B cell (primary cell): ENCODE measurements around the gene MCCD1. TPM values are rescaled to one million over a fixed set of nuclear protein-coding genes. Genes with fewer than 3 reads are reported as not detected.

Experiments used
- ATAC-seq: fragments of 200-7000 bp; cut with Tn5 transposase; one replicate; pipeline ENCODE4 v1.10.0; 2021; ENCODE audit warnings: low read depth, mild to moderate bottlenecking, moderate number of reproducible peaks, moderate library complexity
- CTCF ChIA-PET: fragments of 350-600 bp; sonication (Branson Sonifier 250); formaldehyde crosslinking; loops from one replicate; lab custom pipeline; 2021; ENCODE audit warnings: antibody characterized with exemption, inconsistent platforms; lab: Charles Lee
- POLR2A ChIA-PET: fragments of 350-600 bp; sonication (Branson Sonifier 250); formaldehyde crosslinking; loops from one replicate; lab custom pipeline; 2021; ENCODE audit warnings: antibody characterized with exemption; lab: Charles Lee
- DNase-seq: peaks from one replicate; pipeline ENCODE4 v3.0.0; 2013
- H2AFZ ChIP-seq: 2 replicates; pipeline ENCODE4 v1.6.1; 2012; ENCODE audit warnings: mild to moderate bottlenecking, low read depth, low read length; ENCODE audit not compliant: insufficient read depth, poor library complexity, severe bottlenecking
- H3K27ac ChIP-seq, 2 donors: 1 replicate in 1 of 2; 2 replicates in 1 of 2; pipeline ENCODE4 v1.5.1; 2012 to 2013; ENCODE audit warnings: low read length in 2 of 2, mild to moderate bottlenecking in 2 of 2, moderate library complexity in 1 of 2
- H3K27me3 ChIP-seq, 4 experiments: fragments of 200-600 bp in 1 of 4; sonication (generic) in 1 of 4; replicated peaks in 1 of 4; 1 replicate in 2 of 4; 2 replicates in 2 of 4; pipeline versions ENCODE4 v1.6.1 to v1.7.0; 2013 to 2016; ENCODE audit warnings: low read length in 3 of 4, mild to moderate bottlenecking in 2 of 4, mixed read lengths in 1 of 4, moderate library complexity in 1 of 4; ENCODE audit not compliant: insufficient read depth in 4 of 4, control insufficient read depth in 3 of 4; ENCODE audit errors: control extremely low read depth in 1 of 4
- H3K36me3 ChIP-seq, 2 experiments: replicated peaks in 1 of 2; 1 replicate in 1 of 2; 2 replicates in 1 of 2; pipeline versions ENCODE4 v1.6.1 to v1.7.1; 2013; ENCODE audit warnings: low read length in 1 of 2; ENCODE audit not compliant: insufficient read depth in 2 of 2, control insufficient read depth in 1 of 2; ENCODE audit errors: control extremely low read depth in 1 of 2, extremely low read depth in 1 of 2
- H3K4me1 ChIP-seq, 2 donors: fragments of 200-600 bp in 1 of 2; sonication (generic) in 1 of 2; 1 replicate in 1 of 2; 2 replicates in 1 of 2; pipeline versions ENCODE4 v1.5.1 to v1.6.1; 2013 to 2017; ENCODE audit warnings: low read length in 2 of 2; ENCODE audit not compliant: control insufficient read depth in 2 of 2, insufficient read depth in 2 of 2
- H3K4me2 ChIP-seq: replicated peaks from 2 replicates; pipeline ENCODE3; 2012; ENCODE audit warnings: mild to moderate bottlenecking, low read depth, low read length; ENCODE audit not compliant: poor library complexity, severe bottlenecking
- H3K4me3 ChIP-seq, 5 experiments: fragments of 200-600 bp in 1 of 5; sonication (generic) in 1 of 5; 1 replicate in 3 of 5; 2 replicates in 2 of 5; pipeline versions ENCODE4 v1.5.1 to v1.7.0; 2011 to 2016; ENCODE audit warnings: low read length in 4 of 5, mild to moderate bottlenecking in 4 of 5, low read depth in 2 of 5, control low read depth in 1 of 5, moderate library complexity in 1 of 5; ENCODE audit not compliant: insufficient read depth in 1 of 5; ENCODE audit errors: control extremely low read depth in 1 of 5, extremely low read depth in 1 of 5
- H3K79me2 ChIP-seq: fragments of 200-600 bp; sonication (generic); one replicate; pipeline ENCODE4 v1.6.0; 2016; ENCODE audit warnings: low read length; ENCODE audit not compliant: control insufficient read depth, insufficient read depth
- H3K9ac ChIP-seq: fragments of 200-600 bp; sonication (generic); 2 replicates; pipeline ENCODE4 v1.6.1; 2017; ENCODE audit warnings: mild to moderate bottlenecking, low read length, moderate library complexity
- H3K9me3 ChIP-seq, 3 donors: one replicate each; pipeline versions ENCODE4 v1.6.1 to v1.7.1; 2013; ENCODE audit warnings: low read length in 2 of 3; ENCODE audit not compliant: control insufficient read depth in 2 of 3, insufficient read depth in 1 of 3; ENCODE audit errors: control extremely low read depth in 1 of 3
- H4K20me1 ChIP-seq: 2 replicates; pipeline ENCODE4 v1.6.0; 2012; ENCODE audit warnings: mild to moderate bottlenecking, low read length; ENCODE audit not compliant: insufficient read depth, control insufficient read depth, poor library complexity, severe bottlenecking
- H3K27ac Mint-ChIP-seq: one replicate; pipeline ENCODE4 v1.8.0; 2021; ENCODE audit warnings: mixed read lengths
- H3K27me3 Mint-ChIP-seq: one replicate; pipeline ENCODE4 v1.8.0; 2021; ENCODE audit warnings: mixed read lengths
- H3K4me1 Mint-ChIP-seq: one replicate; pipeline ENCODE4 v1.8.0; 2021; ENCODE audit warnings: mixed read lengths
- H3K4me3 Mint-ChIP-seq: one replicate; pipeline ENCODE4 v1.8.0; 2021; ENCODE audit warnings: mixed read lengths
- H3K9me3 Mint-ChIP-seq: one replicate; pipeline ENCODE4 v1.8.0; 2022; ENCODE audit warnings: mixed read lengths; ENCODE audit not compliant: insufficient read depth
- EZH2 ChIP-seq: IDR thresholded peaks from 2 replicates; pipeline ENCODE4 v1.6.1; 2012; ENCODE audit warnings: borderline replicate concordance, low read depth, mild to moderate bottlenecking, moderate library complexity, low read length; ENCODE audit not compliant: insufficient read depth, poor library complexity, severe bottlenecking
- WGBS: methylation state at CpG from one replicate; pipeline ENCODE4 v1.1.5; 2013; ENCODE audit warnings: missing lambda C conversion rate; ENCODE audit not compliant: insufficient coverage; 5-methylcytosine and 5-hydroxymethylcytosine counted together
- intact Hi-C: fragments of 100-400 bp; cut with micrococcal nuclease; formaldehyde crosslinking; loops from one replicate; pipeline ENCODE4 v1.10.0; 2022
- polyA plus RNA-seq: library from polyadenylated mRNA; depleted of rRNA; stranded (reverse); fragments of >200 nt; gene quantifications from 2 replicates; pipeline ENCODE4 v1.2.3, GENCODE V29; 2012
- total RNA-seq, 2 donors: library from RNA; stranded (reverse); fragments of 120-200 nt in 1 of 2; gene quantifications; 1 replicate in 1 of 2; 2 replicates in 1 of 2; pipeline versions ENCODE4 v1.2.3 to v1.2.4, GENCODE V29; 2013 to 2022
- TF ChIP-seq, protein P1 (sequence below): fragments of 200-600 bp; IDR thresholded peaks from one replicate; pipeline ENCODE4 v1.8.0; 2022; ENCODE audit warnings: antibody characterized with exemption, mild to moderate bottlenecking

Gene MCCD1
- total and polyA plus RNA-seq, 2 donors (not counting 1 experiment from before 2014, with no cell fraction given) = not detected

DNA sequence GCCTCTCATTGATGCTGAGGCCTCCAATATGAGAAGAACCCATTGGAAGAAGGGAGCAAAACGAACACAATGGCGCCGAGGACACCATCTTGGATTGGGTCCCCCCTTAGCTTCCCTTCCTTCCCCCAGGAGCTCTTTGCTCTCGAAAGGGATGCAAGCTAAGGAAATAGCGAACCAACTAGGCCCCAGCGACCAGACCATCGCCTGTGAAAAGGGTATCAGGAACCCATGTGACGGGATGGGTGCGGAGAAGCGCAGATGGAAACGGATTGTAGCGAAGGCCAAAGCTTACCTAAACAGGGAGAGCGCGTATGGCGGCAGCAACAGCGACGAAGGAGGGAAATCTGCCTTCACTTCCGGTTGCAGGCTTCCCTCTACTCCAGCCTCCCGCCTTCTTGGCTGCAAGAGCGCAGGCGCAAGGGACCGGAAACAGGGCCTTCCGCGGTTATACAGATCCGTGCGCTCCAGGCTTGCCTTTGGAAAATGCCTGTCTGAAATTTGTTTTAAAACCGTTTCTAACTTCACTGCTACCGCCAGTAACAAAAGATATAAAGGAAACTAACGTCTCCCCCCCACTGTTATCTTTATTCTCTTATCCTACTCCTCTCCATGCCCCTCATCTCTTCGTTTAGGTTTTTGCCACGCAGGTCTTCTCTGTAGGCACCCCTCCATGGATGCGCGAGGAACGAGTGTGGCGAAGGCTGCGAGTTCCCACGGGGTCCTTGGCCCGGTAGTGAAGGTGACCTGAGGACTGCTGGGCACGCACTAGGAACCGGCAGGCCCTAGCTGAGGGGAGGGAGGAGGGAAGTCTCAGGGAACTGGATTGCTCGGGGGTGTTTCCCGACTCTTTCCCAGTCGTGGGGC, 13.1 kb downstream of the MCCD1 start, which contains the start of gene DDX39B:
TSS of gene DDX39B (minus strand) at position 346 of the 864 bp plus-strand sequence. CDS start 1,471 bp downstream, outside the sequence.
- POLR2A ChIA-PET = interaction anchor here (0.6 to 2.8 kb wide), 22 partner anchors 9 to 1994 kb away, joined by 3 to 34 read pairs (median 4); partner anchors contain the start of genes BAG6, DXO, GPANK1 and LTB

More for the DNA sequence above, 13.1 kb downstream of the MCCD1 start, which contains the start of gene DDX39B:
- DNase-seq (peak; percentile 97), ATAC-seq (peak; percentile 72)
- H3K27ac Mint-ChIP-seq = peak within 1 kb of the TSS; percentile 93
- Histone ChIP-seq H3K79me2 (peaks cover 43% of the 10 kb centered on the region), H3K9ac (peak within 1 kb of the TSS; percentile 93), H2AFZ (peak within 1 kb of the TSS; percentile 79), H3K4me3 (peak within 1 kb of the TSS; percentile 79 to 100 (median 97)), H3K36me3 (peaks cover 0 to 37% of the 10 kb centered on the region in 2 experiments), H4K20me1 (peaks cover 35% of the 10 kb centered on the region), H3K4me2 (peak within 1 kb of the TSS; percentile 79), H3K9me3 (no peaks in the 10 kb centered on the region), H3K27ac (peak within 1 kb of the TSS; percentile 97 to 99), H3K27me3 (no peaks in the 10 kb centered on the region), H3K4me1 (peaks cover 37 to 43% of the 10 kb centered on the region in 2 donors)
- WGBS = under 1% methylated on average over 40 of the region's 43 CpGs
- H3K9me3 Mint-ChIP-seq = no peaks in the 10 kb centered on the region
- intact Hi-C loops = loop anchor here (1.0 to 5.0 kb wide), 7 partner anchors 44 to 417 kb away; partner anchors contain the start of genes CLIC1, MICB, PRRC2A and SKIC2
- TF ChIP-seq, protein P1, sequence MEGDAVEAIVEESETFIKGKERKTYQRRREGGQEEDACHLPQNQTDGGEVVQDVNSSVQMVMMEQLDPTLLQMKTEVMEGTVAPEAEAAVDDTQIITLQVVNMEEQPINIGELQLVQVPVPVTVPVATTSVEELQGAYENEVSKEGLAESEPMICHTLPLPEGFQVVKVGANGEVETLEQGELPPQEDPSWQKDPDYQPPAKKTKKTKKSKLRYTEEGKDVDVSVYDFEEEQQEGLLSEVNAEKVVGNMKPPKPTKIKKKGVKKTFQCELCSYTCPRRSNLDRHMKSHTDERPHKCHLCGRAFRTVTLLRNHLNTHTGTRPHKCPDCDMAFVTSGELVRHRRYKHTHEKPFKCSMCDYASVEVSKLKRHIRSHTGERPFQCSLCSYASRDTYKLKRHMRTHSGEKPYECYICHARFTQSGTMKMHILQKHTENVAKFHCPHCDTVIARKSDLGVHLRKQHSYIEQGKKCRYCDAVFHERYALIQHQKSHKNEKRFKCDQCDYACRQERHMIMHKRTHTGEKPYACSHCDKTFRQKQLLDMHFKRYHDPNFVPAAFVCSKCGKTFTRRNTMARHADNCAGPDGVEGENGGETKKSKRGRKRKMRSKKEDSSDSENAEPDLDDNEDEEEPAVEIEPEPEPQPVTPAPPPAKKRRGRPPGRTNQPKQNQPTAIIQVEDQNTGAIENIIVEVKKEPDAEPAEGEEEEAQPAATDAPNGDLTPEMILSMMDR = no peak
- no peak for TF ChIP-seq EZH2
- peaks cover 50% of the 10 kb centered on the region for H3K4me1 Mint-ChIP-seq
- CTCF ChIA-PET = interaction anchor here (0.6 to 3.5 kb wide), 19 partner anchors 9 to 289 kb away, joined by 3 to 33 read pairs (median 5); partner anchors contain the start of genes LST1, LTB, MCCD1 and MICB
- no peaks in the 10 kb centered on the region for H3K27me3 Mint-ChIP-seq
- peak within 1 kb of the TSS; percentile 99 for H3K4me3 Mint-ChIP-seq
